ENCODE results near the gene FSD1.
"Not testable (repeated sequence)": the region's sequence is repeated elsewhere in the genome, so short reads cannot be mapped to it uniquely, and the experiment has no call there.

DNA sequence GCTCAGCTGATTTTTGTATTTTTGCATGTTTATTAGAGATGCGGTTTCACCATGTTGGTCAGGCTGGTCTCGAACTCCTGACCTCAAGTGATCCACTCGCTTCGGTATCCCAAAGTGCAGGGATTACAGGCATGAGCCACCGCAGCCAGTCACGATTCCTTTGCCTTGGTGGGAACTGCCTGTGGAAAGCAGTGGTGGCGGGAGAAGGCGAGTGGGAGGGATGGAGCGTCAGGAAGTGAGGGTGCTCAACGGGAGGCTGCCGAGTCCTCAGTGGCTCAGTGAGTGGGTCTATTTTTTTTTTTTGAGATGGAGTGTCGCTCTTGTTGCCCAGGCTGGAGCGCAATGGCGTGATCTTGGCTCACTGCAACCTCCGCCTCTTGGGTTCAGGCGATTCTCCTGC is 44.8 kb downstream of the FSD1 start:
- TF ChIP-seq, protein P1, sequence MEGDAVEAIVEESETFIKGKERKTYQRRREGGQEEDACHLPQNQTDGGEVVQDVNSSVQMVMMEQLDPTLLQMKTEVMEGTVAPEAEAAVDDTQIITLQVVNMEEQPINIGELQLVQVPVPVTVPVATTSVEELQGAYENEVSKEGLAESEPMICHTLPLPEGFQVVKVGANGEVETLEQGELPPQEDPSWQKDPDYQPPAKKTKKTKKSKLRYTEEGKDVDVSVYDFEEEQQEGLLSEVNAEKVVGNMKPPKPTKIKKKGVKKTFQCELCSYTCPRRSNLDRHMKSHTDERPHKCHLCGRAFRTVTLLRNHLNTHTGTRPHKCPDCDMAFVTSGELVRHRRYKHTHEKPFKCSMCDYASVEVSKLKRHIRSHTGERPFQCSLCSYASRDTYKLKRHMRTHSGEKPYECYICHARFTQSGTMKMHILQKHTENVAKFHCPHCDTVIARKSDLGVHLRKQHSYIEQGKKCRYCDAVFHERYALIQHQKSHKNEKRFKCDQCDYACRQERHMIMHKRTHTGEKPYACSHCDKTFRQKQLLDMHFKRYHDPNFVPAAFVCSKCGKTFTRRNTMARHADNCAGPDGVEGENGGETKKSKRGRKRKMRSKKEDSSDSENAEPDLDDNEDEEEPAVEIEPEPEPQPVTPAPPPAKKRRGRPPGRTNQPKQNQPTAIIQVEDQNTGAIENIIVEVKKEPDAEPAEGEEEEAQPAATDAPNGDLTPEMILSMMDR (IDR thresholded peaks at IDR 0.05; ENCODE audit: insufficient read depth, low read length): not testable (repeated sequence)
- TF ChIP-seq POLR2AphosphoS5 (IDR thresholded peaks at IDR 0.05; ENCODE audit: low read depth): not testable (repeated sequence)
- TF ChIP-seq, protein P2, sequence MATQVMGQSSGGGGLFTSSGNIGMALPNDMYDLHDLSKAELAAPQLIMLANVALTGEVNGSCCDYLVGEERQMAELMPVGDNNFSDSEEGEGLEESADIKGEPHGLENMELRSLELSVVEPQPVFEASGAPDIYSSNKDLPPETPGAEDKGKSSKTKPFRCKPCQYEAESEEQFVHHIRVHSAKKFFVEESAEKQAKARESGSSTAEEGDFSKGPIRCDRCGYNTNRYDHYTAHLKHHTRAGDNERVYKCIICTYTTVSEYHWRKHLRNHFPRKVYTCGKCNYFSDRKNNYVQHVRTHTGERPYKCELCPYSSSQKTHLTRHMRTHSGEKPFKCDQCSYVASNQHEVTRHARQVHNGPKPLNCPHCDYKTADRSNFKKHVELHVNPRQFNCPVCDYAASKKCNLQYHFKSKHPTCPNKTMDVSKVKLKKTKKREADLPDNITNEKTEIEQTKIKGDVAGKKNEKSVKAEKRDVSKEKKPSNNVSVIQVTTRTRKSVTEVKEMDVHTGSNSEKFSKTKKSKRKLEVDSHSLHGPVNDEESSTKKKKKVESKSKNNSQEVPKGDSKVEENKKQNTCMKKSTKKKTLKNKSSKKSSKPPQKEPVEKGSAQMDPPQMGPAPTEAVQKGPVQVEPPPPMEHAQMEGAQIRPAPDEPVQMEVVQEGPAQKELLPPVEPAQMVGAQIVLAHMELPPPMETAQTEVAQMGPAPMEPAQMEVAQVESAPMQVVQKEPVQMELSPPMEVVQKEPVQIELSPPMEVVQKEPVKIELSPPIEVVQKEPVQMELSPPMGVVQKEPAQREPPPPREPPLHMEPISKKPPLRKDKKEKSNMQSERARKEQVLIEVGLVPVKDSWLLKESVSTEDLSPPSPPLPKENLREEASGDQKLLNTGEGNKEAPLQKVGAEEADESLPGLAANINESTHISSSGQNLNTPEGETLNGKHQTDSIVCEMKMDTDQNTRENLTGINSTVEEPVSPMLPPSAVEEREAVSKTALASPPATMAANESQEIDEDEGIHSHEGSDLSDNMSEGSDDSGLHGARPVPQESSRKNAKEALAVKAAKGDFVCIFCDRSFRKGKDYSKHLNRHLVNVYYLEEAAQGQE (IDR thresholded peaks at IDR 0.05; ENCODE audit: insufficient replicate concordance, low read depth): not testable (repeated sequence)
